GM12878 (cell line): ENCODE data around the gene PIGL. TPM values are rescaled to one million over a fixed set of nuclear protein-coding genes. Genes with fewer than 3 reads are reported as not detected.
A peak's percentile ranks its signal among the peaks of the same experiment; 100 is the strongest.

Experiments
- ATAC-seq: fragments of 200-7000 bp; cut with Tn5 transposase; 3 replicates; pipeline ENCODE4 v1.9.1; 2020; ENCODE audit warnings: mild to moderate bottlenecking, moderate library complexity
- BruUV-seq: library from RNA; stranded (reverse); fragments of 400-500 nt; replicated peaks from 2 replicates; lab custom pipeline; 2021; lab: Mats Ljungman, UMichigan
- CTCF ChIA-PET: fragments of 300-600 bp; sonication (Branson Sonifier 250); formaldehyde crosslinking; extraction: SDS; loops from one replicate; lab custom pipeline; 2021; ENCODE audit warnings: inconsistent platforms; lab: Yijun Ruan, JAX
- POLR2A ChIA-PET: fragments of 350-600 bp; formaldehyde crosslinking; extraction: SDS; loops from one replicate; lab custom pipeline; 2021; ENCODE audit warnings: inconsistent platforms; lab: Charles Lee
- RAD21 ChIA-PET: fragments of 300-600 bp; sonication (Branson Sonifier 250); formaldehyde crosslinking; loops from one replicate; lab custom pipeline; 2023; ENCODE audit warnings: antibody characterized with exemption; ENCODE audit not compliant: unreplicated experiment; lab: Charles Lee
- SMC1A ChIA-PET: fragments of 300-600 bp; sonication (Branson Sonifier 250); formaldehyde crosslinking; loops from one replicate; lab custom pipeline; 2023; ENCODE audit not compliant: unreplicated experiment, uncharacterized antibody; lab: Charles Lee
- DNase-seq: peaks from one replicate; pipeline ENCODE4 v3.0.0-alpha.2; 2011; ENCODE audit warnings: low read depth, low spot score
- FAIRE-seq: peaks from 3 replicates; lab custom pipeline; 2011; peaks lifted over from hg19 to GRCh38; lab: Jason Lieb, UNC
- H2AFZ ChIP-seq: 2 replicates; pipeline ENCODE4 v1.6.0; 2011; ENCODE audit warnings: low read depth, low read length, control low read depth; ENCODE audit not compliant: control insufficient read depth
- H3K27ac ChIP-seq: 2 replicates; pipeline ENCODE4 v1.5.1; 2011; ENCODE audit warnings: control low read depth; ENCODE audit not compliant: control insufficient read depth, insufficient read depth
- H3K27me3 ChIP-seq, 2 experiments: replicated peaks in 1 of 2; 2 replicates each; pipeline versions ENCODE4 v1.6.0 to v1.6.1; 2011; ENCODE audit warnings: low read length in 1 of 2; ENCODE audit not compliant: control insufficient read depth in 2 of 2, insufficient read depth in 2 of 2
- H3K36me3 ChIP-seq, 2 experiments: 2 replicates each; pipeline ENCODE4 v1.5.1; 2011; ENCODE audit warnings: low read length in 1 of 2; ENCODE audit not compliant: control insufficient read depth in 2 of 2, insufficient read depth in 2 of 2
- H3K4me1 ChIP-seq: 2 replicates; pipeline ENCODE4 v1.6.1; 2011; ENCODE audit warnings: mild to moderate bottlenecking, low read length, moderate library complexity, mixed read lengths; ENCODE audit not compliant: control insufficient read depth, insufficient read depth
- H3K4me2 ChIP-seq: 2 replicates; pipeline ENCODE4 v1.6.0; 2011; ENCODE audit warnings: control low read depth; ENCODE audit not compliant: control insufficient read depth, insufficient read depth
- H3K4me3 ChIP-seq: fragments of 200-600 bp; sonication (generic); 2 replicates; pipeline ENCODE4 v1.5.1; 2016
- H3K79me2 ChIP-seq: 2 replicates; pipeline ENCODE4 v1.6.0; 2011; ENCODE audit warnings: low read length; ENCODE audit not compliant: control insufficient read depth, insufficient read depth
- H3K9ac ChIP-seq: 2 replicates; pipeline ENCODE4 v1.8.0; 2011; ENCODE audit warnings: low read length, control low read depth, mixed read lengths; ENCODE audit not compliant: control insufficient read depth, insufficient read depth
- H3K9me3 ChIP-seq: replicated peaks from 3 replicates; pipeline ENCODE4 v1.5.1; 2011; ENCODE audit warnings: mild to moderate bottlenecking, low read length; ENCODE audit not compliant: control insufficient read depth, insufficient read depth
- H4K20me1 ChIP-seq: 2 replicates; pipeline ENCODE4 v1.6.0; 2011; ENCODE audit not compliant: control insufficient read depth, insufficient read depth
- ATF7 ChIP-seq: fragments of 450-650 bp; IDR thresholded peaks from 2 replicates; pipeline ENCODE4 v1.6.1; 2016; ENCODE audit warnings: low read depth, mild to moderate bottlenecking
- CREB1 ChIP-seq: IDR thresholded peaks from 2 replicates; pipeline ENCODE4 v1.6.1; 2012; ENCODE audit warnings: low read depth, mild to moderate bottlenecking, inconsistent platforms
- HDGF ChIP-seq: fragments of 450-650 bp; IDR thresholded peaks from 2 replicates; pipeline ENCODE4 v1.6.1; 2016; ENCODE audit warnings: antibody characterized with exemption
- IRF4 ChIP-seq: IDR thresholded peaks from 2 replicates; pipeline ENCODE4 v1.6.1; 2011; ENCODE audit warnings: low read depth, low read length
- MEF2A ChIP-seq: IDR thresholded peaks from 2 replicates; pipeline ENCODE4 v1.6.1; 2011; ENCODE audit warnings: low read depth, mild to moderate bottlenecking, low read length, moderate library complexity; ENCODE audit not compliant: insufficient read depth
- NBN ChIP-seq: fragments of 450-650 bp; IDR thresholded peaks from 2 replicates; pipeline ENCODE4 v1.6.1; 2016
- NFYA ChIP-seq: IDR thresholded peaks from 2 replicates; pipeline ENCODE4 v1.6.1; 2011; ENCODE audit warnings: low read depth, mild to moderate bottlenecking, low read length, improper control_type of control experiment, borderline replicate concordance
- NR2F1 ChIP-seq: fragments of 450-650 bp; conservative IDR thresholded peaks from 2 replicates; pipeline ENCODE4 v1.6.1; 2017; ENCODE audit warnings: mild to moderate bottlenecking
- RCOR1 ChIP-seq: conservative IDR thresholded peaks from 2 replicates; pipeline ENCODE4 v1.6.1; 2012; ENCODE audit warnings: low read depth, low read length, improper control_type of control experiment
- SMAD5 ChIP-seq: IDR thresholded peaks from 2 replicates; pipeline ENCODE4 v1.6.1; 2016; ENCODE audit warnings: antibody characterized with exemption, low read depth
- SMC3 ChIP-seq: IDR thresholded peaks from 2 replicates; pipeline ENCODE4 v1.6.1; 2011; ENCODE audit warnings: low read length, improper control_type of control experiment, borderline replicate concordance
- TCF3 ChIP-seq: IDR thresholded peaks from 2 replicates; pipeline ENCODE4 v1.6.1; 2012; ENCODE audit warnings: low read depth, mild to moderate bottlenecking, low read length, borderline replicate concordance; ENCODE audit not compliant: insufficient read depth
- ZNF217 ChIP-seq: fragments of 450-650 bp; IDR thresholded peaks from 2 replicates; pipeline ENCODE4 v1.6.1; 2017; ENCODE audit warnings: antibody characterized with exemption, mild to moderate bottlenecking
- WGBS: methylation state at CpG from one replicate; pipeline ENCODE4 v1.1.6; 2016; ENCODE audit warnings: low lambda C conversion rate; ENCODE audit not compliant: insufficient replicate concordance, insufficient coverage; ENCODE audit errors: missing lambda C conversion rate; 5-methylcytosine and 5-hydroxymethylcytosine counted together
- in situ Hi-C: fragments of 300-500 bp; cut with MboI; formaldehyde crosslinking; loops from 9 replicates; pipeline ENCODE4 v1.14.3; 2018; ENCODE audit warnings: mixed read lengths
- intact Hi-C: fragments of 100-400 bp; cut with micrococcal nuclease; formaldehyde crosslinking; loops from one replicate; pipeline ENCODE4 v1.14.2; 2022; ENCODE audit not compliant: unreplicated experiment
- polyA plus RNA-seq, 11 experiments: library from polyadenylated mRNA; depleted of rRNA in 4 of 11; unstranded in 6 of 11; stranded (reverse) in 5 of 11; fragments of >200 nt; fragmentation: Nextera tagmentation in 4 of 11; fragmentation: Illumina TruSeq in 1 of 11; extraction: Ambion mirVana in 4 of 11; extraction: Trizol in 1 of 11; gene quantifications; 1 replicate in 1 of 11; 2 replicates in 10 of 11; pipeline versions ENCODE4 v1.2.1 to v1.2.3, GENCODE V29; 2011 to 2016; ENCODE audit warnings: inconsistent platforms in 2 of 11, missing spikeins in 2 of 11, low read depth in 1 of 11
- total RNA-seq, 4 experiments: library from RNA; depleted of rRNA in 3 of 4; stranded (reverse); fragments of >200 nt in 3 of 4; fragmentation: Illumina TruSeq in 1 of 4; extraction: Trizol in 1 of 4; gene quantifications; 2 replicates each; pipeline versions ENCODE4 v1.2.1 to v1.2.3, GENCODE V29; 2013 to 2021
- TF ChIP-seq, protein P1 (sequence below), 3 experiments: IDR thresholded peaks in 2 of 3; conservative IDR thresholded peaks in 1 of 3; 2 replicates each; pipeline ENCODE4 v1.5.1; 2011; ENCODE audit warnings: low read depth in 3 of 3, low read length in 3 of 3, mild to moderate bottlenecking in 3 of 3, control low read depth in 2 of 3, moderate library complexity in 2 of 3, inconsistent platforms in 1 of 3, mixed read lengths in 1 of 3; ENCODE audit not compliant: control insufficient read depth in 2 of 3, insufficient read depth in 1 of 3; ENCODE audit errors: extremely low read depth in 1 of 3
- TF ChIP-seq, protein P2 (sequence below): fragments of 450-650 bp; IDR thresholded peaks from 2 replicates; pipeline ENCODE4 v1.6.1; 2017; ENCODE audit warnings: mild to moderate bottlenecking, moderate library complexity

Gene PIGL
- total and polyA plus RNA-seq, 10 of the 15 experiments (the other 5 are each of a cell fraction or from before 2014, with no cell fraction given) = 25.9 to 52.5 (median 30.2) TPM

DNA sequence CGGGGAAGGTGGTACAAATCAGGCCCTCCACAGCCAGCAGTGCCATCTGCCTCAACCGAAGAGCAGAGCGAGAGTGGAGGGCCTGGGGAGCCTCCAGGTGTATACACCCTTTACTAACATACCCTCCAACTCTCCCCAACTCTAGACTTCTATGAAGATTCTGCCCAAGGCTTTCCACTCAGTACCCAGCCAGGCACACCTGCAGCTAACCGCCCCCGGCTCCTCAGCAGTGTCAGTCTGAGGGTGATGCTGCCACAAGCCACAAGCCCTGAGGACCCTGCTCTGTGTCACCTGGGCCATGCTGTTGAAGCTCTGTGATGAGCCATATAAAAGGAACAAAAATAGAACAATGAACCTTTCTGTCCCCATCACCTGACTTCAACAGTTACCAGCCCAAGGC is 132.4 kb downstream of the PIGL start (continued):
- TF ChIP-seq ATF7 = no peak

DNA sequence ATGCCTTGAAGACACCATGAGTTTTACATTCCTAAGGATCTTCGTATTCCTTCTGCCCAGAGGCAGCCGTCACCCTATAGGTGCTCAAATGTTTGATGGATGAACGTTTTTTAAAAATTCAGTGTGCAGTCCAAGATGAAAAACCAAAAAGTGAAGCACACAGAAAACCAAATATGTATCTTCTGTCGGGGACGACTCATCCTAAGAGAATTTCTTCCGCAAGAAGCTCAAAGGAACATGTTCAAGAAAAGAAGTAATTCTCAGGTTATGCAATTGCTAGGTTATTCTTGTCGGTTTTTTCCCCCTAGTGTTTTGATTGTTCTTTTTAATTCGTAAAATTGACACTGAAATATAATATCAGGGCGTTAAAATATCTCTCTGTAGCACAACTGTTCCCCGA is 134.8 kb downstream of the PIGL start:
- Histone ChIP-seq H4K20me1 (no peaks in the 10 kb centered on the region), H2AFZ (peak overlapping the region; percentile 82), H3K9me3 (no peaks in the 10 kb centered on the region), H3K9ac (peak overlapping the region; percentile 71), H3K79me2 (peaks cover 23% of the 10 kb centered on the region), H3K4me1 (peaks cover 3% of the 10 kb centered on the region; the same call in 1 of the 2 replicates), H3K4me3 (peak overlapping the region; percentile 83), H3K27ac (0 out of 2 replicates have a peak overlapping the region, but pooled peaks have one; percentile 61), H3K27me3 (no peaks in the 10 kb centered on the region), H3K4me2 (peak overlapping the region; percentile 61), H3K36me3 (peaks cover 5 to 7% of the 10 kb centered on the region in 2 experiments; a peak in 2 of 4 replicates)
- ATAC-seq (no peak), FAIRE-seq (no peak), DNase-seq (no peak)
- no TSS peak for BruUV-seq
- CTCF ChIA-PET = interaction anchor here (0.8 to 8.2 kb wide), 10 partner anchors 9 to 90 kb away, joined by 3 to 88 read pairs (median 4); no protein-coding TSS in a partner anchor
- intact Hi-C loops (loop anchor here (2.0 kb wide), 1 partner anchor 65 kb away; no protein-coding TSS in a partner anchor), in situ Hi-C loops (no loop called here)
- SMC1A ChIA-PET = interaction anchor here (0.7 to 4.3 kb wide), 13 partner anchors 8 to 170 kb away, joined by 3 to 28 read pairs (median 4); partner anchors contain the start of gene PIGL
- WGBS = 26% methylated on average over 10 of the region's 10 CpGs
- POLR2A ChIA-PET = interaction anchor here (0.9 to 2.0 kb wide), 5 partner anchors 25 to 66 kb away, joined by 3 to 8 read pairs (median 3); no protein-coding TSS in a partner anchor
- TF ChIP-seq HDGF (no peak), SMAD5 (no peak), IRF4 (no peak), TCF3 (no peak), ZNF217 (no peak), NFYA (no peak), MEF2A (no peak), SMC3 (no peak), NR2F1 (no peak), NBN (no peak), RCOR1 (no peak), CREB1 (no peak)
- TF ChIP-seq, protein P1, sequence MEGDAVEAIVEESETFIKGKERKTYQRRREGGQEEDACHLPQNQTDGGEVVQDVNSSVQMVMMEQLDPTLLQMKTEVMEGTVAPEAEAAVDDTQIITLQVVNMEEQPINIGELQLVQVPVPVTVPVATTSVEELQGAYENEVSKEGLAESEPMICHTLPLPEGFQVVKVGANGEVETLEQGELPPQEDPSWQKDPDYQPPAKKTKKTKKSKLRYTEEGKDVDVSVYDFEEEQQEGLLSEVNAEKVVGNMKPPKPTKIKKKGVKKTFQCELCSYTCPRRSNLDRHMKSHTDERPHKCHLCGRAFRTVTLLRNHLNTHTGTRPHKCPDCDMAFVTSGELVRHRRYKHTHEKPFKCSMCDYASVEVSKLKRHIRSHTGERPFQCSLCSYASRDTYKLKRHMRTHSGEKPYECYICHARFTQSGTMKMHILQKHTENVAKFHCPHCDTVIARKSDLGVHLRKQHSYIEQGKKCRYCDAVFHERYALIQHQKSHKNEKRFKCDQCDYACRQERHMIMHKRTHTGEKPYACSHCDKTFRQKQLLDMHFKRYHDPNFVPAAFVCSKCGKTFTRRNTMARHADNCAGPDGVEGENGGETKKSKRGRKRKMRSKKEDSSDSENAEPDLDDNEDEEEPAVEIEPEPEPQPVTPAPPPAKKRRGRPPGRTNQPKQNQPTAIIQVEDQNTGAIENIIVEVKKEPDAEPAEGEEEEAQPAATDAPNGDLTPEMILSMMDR (IDR thresholded peaks at IDR 0.05 in 2 of 3, conservative IDR thresholded peaks at IDR 0.05 in 1 of 3; ENCODE audit: control insufficient read depth in 2 of 3, extremely low read depth in 1 of 3, insufficient read depth in 1 of 3, low read depth in 3 of 3, low read length in 3 of 3) = no peak
- TF ChIP-seq, protein P2, sequence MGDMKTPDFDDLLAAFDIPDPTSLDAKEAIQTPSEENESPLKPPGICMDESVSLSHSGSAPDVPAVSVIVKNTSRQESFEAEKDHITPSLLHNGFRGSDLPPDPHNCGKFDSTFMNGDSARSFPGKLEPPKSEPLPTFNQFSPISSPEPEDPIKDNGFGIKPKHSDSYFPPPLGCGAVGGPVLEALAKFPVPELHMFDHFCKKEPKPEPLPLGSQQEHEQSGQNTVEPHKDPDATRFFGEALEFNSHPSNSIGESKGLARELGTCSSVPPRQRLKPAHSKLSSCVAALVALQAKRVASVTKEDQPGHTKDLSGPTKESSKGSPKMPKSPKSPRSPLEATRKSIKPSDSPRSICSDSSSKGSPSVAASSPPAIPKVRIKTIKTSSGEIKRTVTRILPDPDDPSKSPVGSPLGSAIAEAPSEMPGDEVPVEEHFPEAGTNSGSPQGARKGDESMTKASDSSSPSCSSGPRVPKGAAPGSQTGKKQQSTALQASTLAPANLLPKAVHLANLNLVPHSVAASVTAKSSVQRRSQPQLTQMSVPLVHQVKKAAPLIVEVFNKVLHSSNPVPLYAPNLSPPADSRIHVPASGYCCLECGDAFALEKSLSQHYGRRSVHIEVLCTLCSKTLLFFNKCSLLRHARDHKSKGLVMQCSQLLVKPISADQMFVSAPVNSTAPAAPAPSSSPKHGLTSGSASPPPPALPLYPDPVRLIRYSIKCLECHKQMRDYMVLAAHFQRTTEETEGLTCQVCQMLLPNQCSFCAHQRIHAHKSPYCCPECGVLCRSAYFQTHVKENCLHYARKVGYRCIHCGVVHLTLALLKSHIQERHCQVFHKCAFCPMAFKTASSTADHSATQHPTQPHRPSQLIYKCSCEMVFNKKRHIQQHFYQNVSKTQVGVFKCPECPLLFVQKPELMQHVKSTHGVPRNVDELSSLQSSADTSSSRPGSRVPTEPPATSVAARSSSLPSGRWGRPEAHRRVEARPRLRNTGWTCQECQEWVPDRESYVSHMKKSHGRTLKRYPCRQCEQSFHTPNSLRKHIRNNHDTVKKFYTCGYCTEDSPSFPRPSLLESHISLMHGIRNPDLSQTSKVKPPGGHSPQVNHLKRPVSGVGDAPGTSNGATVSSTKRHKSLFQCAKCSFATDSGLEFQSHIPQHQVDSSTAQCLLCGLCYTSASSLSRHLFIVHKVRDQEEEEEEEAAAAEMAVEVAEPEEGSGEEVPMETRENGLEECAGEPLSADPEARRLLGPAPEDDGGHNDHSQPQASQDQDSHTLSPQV = no peak
- RAD21 ChIA-PET = interaction anchor here (0.6 to 3.0 kb wide), 7 partner anchors 12 to 139 kb away, joined by 3 to 15 read pairs (median 6); no protein-coding TSS in a partner anchor
